Motor neuron (in vitro differentiated cells): ENCODE data around the gene ZBTB5. TPM values are rescaled to one million over a fixed set of nuclear protein-coding genes. Genes with fewer than 3 reads are reported as not detected.
"Not testable (repeated sequence)": the region's sequence is repeated elsewhere in the genome, so short reads cannot be mapped to it uniquely, and the experiment has no call there.

Experiments
- ATAC-seq, 8 experiments: fragments of 200-7000 bp; cut with Tn5 transposase; replicated peaks in 6 of 8; 2 replicates each; pipeline ENCODE4 v1.8.0; 2021; ENCODE audit warnings: mild to moderate bottlenecking in 8 of 8, moderate library complexity in 8 of 8
- H3K27ac ChIP-seq, 2 donors: fragments of 250-450 bp; sonication (Bioruptor Pico); 2 replicates each; pipeline ENCODE4 v1.9.0; 2021; ENCODE audit warnings: antibody characterized with exemption in 2 of 2, mild to moderate bottlenecking in 2 of 2, moderate library complexity in 1 of 2
- H3K4me1 ChIP-seq, 2 donors: fragments of 250-450 bp; sonication (Bioruptor Pico); replicated peaks in 1 of 2; 2 replicates each; pipeline ENCODE4 v1.6.1; 2021; ENCODE audit warnings: antibody characterized with exemption in 2 of 2, mild to moderate bottlenecking in 2 of 2, moderate library complexity in 1 of 2
- H3K4me3 ChIP-seq, 5 donors: fragments of 250-450 bp; sonication (Bioruptor Pico); 2 replicates each; pipeline ENCODE4 v1.9.0; 2021; ENCODE audit warnings: antibody characterized with exemption in 5 of 5, mild to moderate bottlenecking in 5 of 5, moderate library complexity in 4 of 5
- WGBS, 10 experiments: fragments of 450-650 bp; shearing (Covaris generic); methylation state at CpG; one replicate each; pipeline ENCODE4 v1.0.0; 2022; 5-methylcytosine and 5-hydroxymethylcytosine counted together
- in situ Hi-C, 9 experiments: fragments of 400-800 bp; cut with MboI; loops; one replicate each; pipeline ENCODE4 v1.15.0; 2021; ENCODE audit warnings: low sequenced_read_pairs in 9 of 9, low pct_unique_long_range_greater_than_20kb in 2 of 9; ENCODE audit not compliant: unreplicated experiment in 9 of 9
- total RNA-seq, 8 experiments: library from RNA; unstranded; fragments of 300-600 nt; gene quantifications; 2 replicates each; pipeline versions ENCODE4 v1.2.3 to v1.2.4, GENCODE V29; 2022

The ZBTB5 gene
- total RNA-seq, 8 experiments from 2014 or later, result 4.6 to 27.0 (median 19.9) TPM

DNA sequence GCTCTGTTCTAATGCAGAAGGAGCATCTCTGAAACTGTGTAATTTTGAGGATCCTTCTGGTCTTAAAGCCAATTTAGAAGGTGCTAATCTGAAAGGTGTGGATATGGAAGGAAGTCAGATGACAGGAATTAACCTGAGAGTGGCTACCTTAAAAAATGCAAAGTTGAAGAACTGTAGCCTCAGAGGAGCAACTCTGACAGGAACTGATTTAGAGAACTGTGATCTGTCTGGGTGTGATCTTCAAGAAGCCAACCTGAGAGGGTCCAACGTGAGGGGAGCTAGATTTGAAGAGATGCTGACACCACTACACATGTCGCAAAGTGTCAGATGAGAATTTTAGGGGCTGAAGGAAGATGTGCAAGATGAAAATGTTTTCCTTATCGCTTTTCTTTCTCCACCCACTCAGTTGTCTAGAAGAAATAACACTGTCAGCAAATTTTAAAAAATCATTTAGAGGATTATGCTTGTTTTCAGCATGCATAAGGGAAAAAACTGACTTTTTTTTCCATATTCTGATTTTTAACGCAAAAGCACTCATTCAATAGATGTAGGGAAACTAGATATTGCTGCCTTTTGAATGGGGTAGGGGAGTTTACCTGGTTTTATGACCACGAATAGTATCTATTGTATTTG lies 12.9 kb upstream of the ZBTB5 start:
- not testable (repeated sequence) for H3K4me3 ChIP-seq, H3K4me1 ChIP-seq, ATAC-seq, H3K27ac ChIP-seq
- WGBS, 10 experiments, result 34 to 100% (median 63%) methylated on average over 1 to 5 of the region's 5 CpGs; no CpG with 5 or more reads in 1 of the 10 experiments
- in situ Hi-C loops, result loop anchor here in 3 of 9 experiments (25.0 kb wide), 3 partner anchors 109 to 434 kb away; partner anchors contain the start of genes FBXO10 (in 2 of the 3), TOMM5 (in 2 of the 3), EXOSC3 (in 1 of the 3) and SLC25A51 (in 1 of the 3)

DNA sequence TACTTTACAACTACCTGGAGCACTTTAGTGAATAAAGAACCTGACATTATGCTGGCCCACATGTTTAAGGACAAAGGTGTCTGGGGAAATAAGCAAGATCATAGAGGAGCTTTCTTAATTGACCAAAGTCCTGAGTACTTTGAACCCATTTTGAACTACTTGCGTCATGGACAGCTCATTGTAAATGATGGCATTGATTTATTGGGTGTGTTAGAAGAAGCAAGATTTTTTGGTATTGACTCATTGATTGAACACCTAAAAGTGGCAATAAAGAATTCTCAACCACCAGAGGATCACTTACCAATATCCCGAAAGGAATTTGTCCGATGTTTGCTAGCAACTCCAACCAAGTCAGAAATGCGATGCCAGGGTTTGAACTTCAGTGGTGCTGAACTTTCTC lies 12.2 kb upstream of the ZBTB5 start:
- WGBS, 10 experiments, result 47 to 100% (median 88%) methylated on average over 1 to 3 of the region's 4 CpGs; no CpG with 5 or more reads in 2 of the 10 experiments
- H3K4me3 ChIP-seq, ATAC-seq, H3K4me1 ChIP-seq, H3K27ac ChIP-seq: not testable (repeated sequence)
- in situ Hi-C loops, result loop anchor here in 3 of 9 experiments (25.0 kb wide), 3 partner anchors 110 to 435 kb away; partner anchors contain the start of genes FBXO10 (in 2 of the 3), TOMM5 (in 2 of the 3), EXOSC3 (in 1 of the 3) and SLC25A51 (in 1 of the 3)

DNA sequence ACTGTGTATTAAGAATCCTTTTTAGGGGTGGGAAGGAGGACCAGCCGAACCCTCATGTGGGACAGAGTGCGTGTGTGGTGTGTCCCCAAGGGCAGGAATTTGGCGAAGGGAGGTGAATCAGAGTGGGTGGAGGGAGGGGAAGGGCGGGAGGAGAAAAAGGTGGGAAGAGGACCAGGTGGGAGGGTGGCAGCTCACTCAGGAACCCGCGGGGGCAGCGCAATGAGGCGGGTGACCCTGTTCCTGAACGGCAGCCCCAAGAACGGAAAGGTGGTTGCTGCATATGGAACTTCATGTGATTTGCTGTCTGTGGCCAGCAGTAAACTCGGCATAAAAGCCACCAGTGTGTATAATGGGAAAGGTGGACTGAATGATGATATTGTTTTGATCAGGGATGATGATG lies 11.7 kb upstream of the ZBTB5 start:
- Histone ChIP-seq H3K27ac (no peak overlapping the region), H3K4me3 (no peak overlapping the region), H3K4me1 (no peaks in the 10 kb centered on the region)
- in situ Hi-C loops, result loop anchor here in 3 of 9 experiments (25.0 kb wide), 3 partner anchors 110 to 435 kb away; partner anchors contain the start of genes FBXO10 (in 2 of the 3), TOMM5 (in 2 of the 3), EXOSC3 (in 1 of the 3) and SLC25A51 (in 1 of the 3)
- ATAC-seq, result no peak
- WGBS, 10 experiments, result 29 to 100% (median 93%) methylated on average over 1 to 5 of the region's 11 CpGs; no CpG with 5 or more reads in 5 of the 10 experiments

DNA sequence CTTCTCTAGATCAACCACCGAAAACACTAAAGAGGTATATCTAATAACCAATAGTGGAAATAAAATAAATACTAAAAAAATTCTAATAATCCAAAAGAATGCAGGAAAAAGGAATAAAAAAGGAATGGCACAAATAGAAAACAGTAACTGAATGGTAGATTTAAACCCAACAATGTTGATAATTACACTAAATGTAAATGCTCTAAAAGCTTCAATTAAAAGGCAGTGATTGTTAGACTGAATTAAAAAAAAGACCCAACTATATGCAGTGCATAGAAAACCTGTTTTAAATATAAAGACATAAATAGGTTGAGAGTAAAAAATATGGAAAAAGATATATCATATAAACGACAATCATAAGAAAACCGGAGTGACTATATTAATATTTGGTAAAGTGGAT lies 9.2 kb upstream of the ZBTB5 start:
- H3K4me3 ChIP-seq, result no peak overlapping the region
- WGBS, 10 experiments, result 66 to 98% (median 90%) methylated on average over 1 to 3 of the region's 3 CpGs

DNA sequence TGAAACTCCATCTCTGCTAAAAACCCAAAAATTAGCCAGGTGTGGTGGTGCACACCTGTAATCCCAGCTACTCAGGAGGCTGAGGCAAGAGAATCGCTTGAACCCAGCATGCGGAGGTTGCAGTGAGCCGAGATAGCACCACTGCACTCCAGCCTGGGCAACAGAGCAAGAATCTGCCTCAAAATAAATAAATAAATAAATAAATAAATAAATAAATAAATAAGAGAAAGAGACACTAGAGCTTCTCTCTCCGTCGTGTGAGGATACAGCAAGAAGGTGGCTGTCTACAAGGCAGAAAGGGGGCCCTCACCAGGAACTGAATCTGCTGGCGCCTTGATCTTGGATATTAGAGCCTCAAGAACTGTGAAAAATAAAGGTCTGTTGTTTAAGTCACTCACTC lies 8.7 kb upstream of the ZBTB5 start:
- in situ Hi-C loops, H3K4me1 ChIP-seq, H3K27ac ChIP-seq, ATAC-seq, H3K4me3 ChIP-seq: not testable (repeated sequence)
- WGBS, 10 experiments, result 29 to 69% (median 39%) methylated on average over 3 to 6 of the region's 6 CpGs

More for the DNA sequence above, 9.2 kb upstream of the ZBTB5 start:
- ATAC-seq, result no peak
- H3K4me1 ChIP-seq, result no peaks in the 10 kb centered on the region
- in situ Hi-C loops, result no loop called here
- no peak overlapping the region for H3K27ac ChIP-seq

DNA sequence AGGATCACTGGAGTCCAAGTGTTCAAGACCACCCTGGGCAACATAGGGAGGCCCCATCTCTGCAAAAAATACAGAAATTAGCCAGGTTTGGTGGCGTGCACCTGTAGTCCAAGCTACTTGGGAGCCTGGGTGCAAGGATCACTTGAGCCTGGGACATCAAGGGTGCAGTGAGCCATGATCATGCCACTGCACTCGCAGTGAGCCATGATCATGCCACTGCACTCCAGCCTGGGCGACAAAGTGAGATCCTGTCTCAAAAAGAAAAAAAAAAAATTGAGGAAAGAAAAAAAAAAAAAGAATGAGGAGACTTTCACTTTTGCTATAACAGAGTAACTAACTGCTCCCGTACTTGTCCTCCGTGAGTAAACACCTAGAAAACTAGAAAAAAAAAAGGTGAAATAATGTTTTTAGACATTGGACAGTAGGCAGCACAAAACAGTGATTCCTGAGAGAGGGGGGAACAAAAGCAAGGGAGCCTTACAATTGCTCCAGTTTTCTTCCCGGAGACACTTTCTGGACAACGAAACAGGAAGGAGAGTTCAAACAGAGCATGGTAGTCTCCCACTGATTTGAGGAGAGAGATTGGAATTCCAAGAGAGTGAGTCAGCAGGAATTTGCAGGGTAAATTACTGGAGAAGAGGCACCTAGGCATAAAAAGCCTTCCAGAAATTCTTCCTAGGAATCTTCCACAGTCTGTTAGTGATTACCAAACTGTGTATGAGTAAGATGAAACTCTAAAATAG lies 6.9 kb upstream of the ZBTB5 start:
- no peaks in the 10 kb centered on the region for H3K4me1 ChIP-seq
- in situ Hi-C loops, result no loop called here
- H3K27ac ChIP-seq, result no peak overlapping the region
- ATAC-seq, result peak in 7 of 8 experiments; percentile 31 to 99 (median 70)
- H3K4me3 ChIP-seq, result no peak overlapping the region
- WGBS, 10 experiments, result 0 to 100% (median 44%) methylated on average over 1 to 7 of the region's 7 CpGs

DNA sequence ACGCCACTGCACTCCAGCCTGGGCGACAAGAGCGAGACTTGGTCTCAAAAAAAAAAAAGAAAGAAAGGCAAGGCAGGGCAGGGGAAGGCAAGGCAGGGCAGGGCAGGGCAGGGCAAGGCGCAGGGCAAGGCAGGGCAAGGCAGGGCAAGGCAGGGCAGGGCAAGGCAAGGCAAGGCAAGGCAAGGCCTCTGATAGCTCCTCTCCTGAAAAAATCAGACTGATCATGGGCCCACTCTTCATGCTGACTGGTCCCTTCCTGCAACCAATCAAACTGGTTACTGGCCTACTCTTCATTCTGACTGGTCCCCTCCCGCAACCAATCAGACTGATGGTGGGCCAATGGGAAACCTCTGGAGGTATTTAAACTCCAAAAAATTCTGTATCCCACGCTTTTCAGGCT lies 3.4 kb upstream of the ZBTB5 start:
- WGBS, 10 experiments, result 92 to 100% (median 100%) methylated on average over 1 to 2 of the region's 6 CpGs; no CpG with 5 or more reads in 4 of the 10 experiments
- H3K4me3 ChIP-seq, result no peak overlapping the region
- H3K27ac ChIP-seq, result no peak overlapping the region
- ATAC-seq, result no peak
- H3K4me1 ChIP-seq, result peaks cover 0 to 4% of the 10 kb centered on the region in 2 donors
- in situ Hi-C loops, result no loop called here

DNA sequence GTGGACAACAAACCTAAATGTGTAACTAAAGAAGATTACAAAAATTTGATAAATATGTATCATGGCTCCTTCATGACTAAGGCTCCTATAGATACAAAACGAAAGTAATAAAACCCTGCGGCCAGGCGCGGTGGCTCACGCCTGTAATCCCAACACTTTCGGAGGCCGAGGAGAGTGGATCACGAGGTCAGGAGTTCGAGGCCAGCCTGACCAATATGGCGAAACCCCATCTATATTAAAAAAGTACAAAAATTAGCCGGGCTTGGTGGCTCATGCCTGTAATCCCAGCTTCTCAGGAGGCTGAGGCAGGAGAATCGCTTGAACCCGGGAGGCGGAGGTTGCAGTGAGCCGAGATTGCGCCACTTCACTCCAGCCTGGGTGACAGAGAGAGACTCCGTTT lies 2.3 kb upstream of the ZBTB5 start:
- WGBS, 10 experiments, result 80 to 100% (median 99%) methylated on average over 1 to 14 of the region's 17 CpGs; no CpG with 5 or more reads in 4 of the 10 experiments
- H3K4me3 ChIP-seq, in situ Hi-C loops, H3K4me1 ChIP-seq, H3K27ac ChIP-seq, ATAC-seq: not testable (repeated sequence)

DNA sequence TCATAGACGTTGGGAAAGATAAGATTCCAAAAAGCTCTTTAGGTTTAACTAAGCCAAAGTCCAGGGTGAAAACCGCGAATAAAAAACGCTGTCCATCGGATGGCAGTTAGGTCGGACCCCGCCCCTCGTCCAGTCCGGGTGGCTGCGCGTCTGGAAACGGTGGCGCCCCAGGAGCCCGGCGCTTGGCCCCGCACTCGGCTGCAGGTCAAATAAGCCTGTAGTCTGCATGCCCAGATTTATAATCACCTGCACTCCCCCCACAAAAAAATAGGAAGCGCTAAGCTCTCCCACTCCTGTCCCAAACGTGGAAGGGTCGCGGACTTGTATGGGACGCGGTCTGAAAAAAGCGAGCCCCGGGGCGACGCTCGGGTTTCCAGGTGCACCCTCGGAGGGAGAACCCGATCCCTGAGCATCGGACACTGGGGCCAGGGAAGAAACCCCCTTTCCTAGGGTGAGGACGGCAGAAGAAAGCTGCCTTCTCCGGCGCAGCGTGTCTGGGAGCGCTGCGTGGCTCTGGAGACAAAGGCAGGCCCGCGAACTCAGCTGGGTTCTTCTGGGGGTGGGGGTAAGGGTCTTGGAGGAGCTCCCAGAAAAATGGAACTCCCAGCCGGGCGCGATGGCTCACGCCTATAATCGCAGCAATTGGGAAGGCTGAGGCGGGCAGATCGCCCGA lies 923 bp upstream of the ZBTB5 start:
- ATAC-seq, result peak; percentile 10 to 27 (median 18)
- in situ Hi-C loops, result no loop called here
- Histone ChIP-seq H3K4me1 (peaks cover 0 to 10% of the 10 kb centered on the region in 2 donors), H3K4me3 (peak overlapping the region; percentile 83 to 98 (median 92)), H3K27ac (peak overlapping the region; percentile 95 to 97)
- WGBS, 10 experiments, result 0 to 3% (median 0%) methylated on average over 1 to 14 of the region's 47 CpGs; no CpG with 5 or more reads in 2 of the 10 experiments

DNA sequence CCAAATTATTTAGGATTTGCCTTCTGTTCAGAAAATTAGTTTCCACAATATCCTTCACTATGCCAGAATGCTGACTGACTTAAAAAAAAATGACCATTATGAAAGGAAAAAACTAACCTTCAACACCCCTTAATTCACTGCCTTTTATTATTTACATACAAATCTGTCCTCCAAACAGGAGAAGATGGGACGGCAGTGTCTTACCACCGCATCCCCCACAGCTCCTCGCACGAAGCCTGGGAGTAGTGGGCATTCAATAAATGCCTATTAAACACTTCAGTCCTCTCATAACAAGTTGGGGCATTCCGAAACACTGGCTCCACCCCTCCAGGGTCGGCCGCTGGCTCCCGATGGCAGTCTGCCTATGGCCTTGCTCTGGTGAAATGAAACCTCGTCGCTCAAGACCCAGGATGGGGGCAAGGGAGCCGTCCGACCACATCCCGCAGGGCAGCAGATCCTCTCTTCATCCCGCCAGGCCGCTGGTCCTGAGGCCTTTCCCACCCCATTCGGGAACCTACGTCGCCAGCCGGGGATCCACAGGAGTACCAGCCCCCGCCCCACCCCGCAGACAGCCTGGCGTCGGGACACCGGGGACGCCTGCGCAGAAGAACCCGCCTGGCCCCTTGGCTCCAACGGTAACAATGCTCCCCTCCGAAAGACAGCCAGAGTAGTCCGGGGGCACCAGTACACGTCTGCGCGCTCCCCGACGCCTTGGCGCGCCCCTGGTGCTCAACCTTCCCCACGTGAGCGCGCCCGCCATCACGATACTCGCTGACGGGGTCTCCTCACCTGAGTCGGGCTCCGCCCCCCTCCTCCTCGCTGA lies 613 bp downstream of the ZBTB5 start:
- in situ Hi-C loops, result no loop called here

DNA sequence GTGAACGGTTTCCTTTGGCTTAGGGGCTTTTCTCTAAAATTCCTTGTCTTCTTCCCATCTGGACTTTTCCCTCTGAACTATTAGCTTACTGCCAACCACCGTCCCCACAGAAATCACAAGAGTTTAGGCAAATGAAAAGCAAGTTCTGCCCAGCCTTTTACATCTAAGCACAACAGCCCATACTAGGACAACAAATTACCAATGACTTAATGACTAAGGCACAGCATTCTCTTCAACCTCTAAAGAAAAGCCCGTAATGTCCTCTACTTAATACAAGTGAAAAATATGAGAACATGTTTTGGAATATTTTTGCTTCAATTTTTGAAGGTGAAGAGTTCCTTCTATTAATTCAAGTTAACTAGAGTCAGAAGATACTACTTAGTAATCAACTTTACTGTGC lies 1.2 kb downstream of the ZBTB5 start:
- no peak for ATAC-seq
- Histone ChIP-seq H3K4me3 (peak overlapping the region; percentile 83 to 98 (median 92)), H3K27ac (no peak overlapping the region), H3K4me1 (peaks cover 0 to 10% of the 10 kb centered on the region in 2 donors)
- WGBS, 10 experiments, result 0 to 56% (median 16%) methylated on average over 1 to 3 of the region's 3 CpGs; no CpG with 5 or more reads in 1 of the 10 experiments
- in situ Hi-C loops, result no loop called here

More for the DNA sequence above, 613 bp downstream of the ZBTB5 start:
- WGBS, 10 experiments, result 0 to 3% (median 0%) methylated on average over 1 to 9 of the region's 47 CpGs; no CpG with 5 or more reads in 2 of the 10 experiments
- peak; percentile 18 to 56 (median 46) for ATAC-seq
- H3K27ac ChIP-seq, result peak overlapping the region; percentile 95 to 97
- peak overlapping the region; percentile 83 to 98 (median 92) for H3K4me3 ChIP-seq
- H3K4me1 ChIP-seq, result peaks cover 0 to 10% of the 10 kb centered on the region in 2 donors

DNA sequence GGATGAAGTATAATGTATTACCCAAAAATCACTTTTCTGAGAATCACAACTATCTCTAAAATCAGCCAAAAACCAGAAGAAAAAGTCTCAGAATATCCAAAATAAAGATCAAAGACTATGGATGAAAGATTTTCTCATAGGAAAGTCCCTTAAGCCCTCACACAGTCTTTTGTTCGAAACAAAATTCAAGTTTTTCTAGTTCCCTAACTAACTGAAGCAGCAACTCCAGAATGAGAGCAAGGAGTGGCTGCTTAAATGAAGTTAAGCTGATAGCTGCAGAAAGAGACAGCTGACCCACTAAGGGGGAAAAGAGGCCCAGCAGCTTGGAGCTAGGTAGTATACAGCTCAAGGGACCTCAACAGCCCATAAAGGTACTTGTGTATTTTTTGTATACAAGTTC lies 8.4 kb downstream of the ZBTB5 start:
- ATAC-seq, result no peak
- Histone ChIP-seq H3K4me1 (no peaks in the 10 kb centered on the region), H3K27ac (no peak overlapping the region), H3K4me3 (no peak overlapping the region)
- WGBS, 10 experiments, result 40 to 100% (median 100%) methylated on average over 1 of the region's 1 CpG; no CpG with 5 or more reads in 3 of the 10 experiments
- in situ Hi-C loops, result no loop called here
